NK-92 (cell line): Measurements from ENCODE around the gene ULK4.
"Not testable (repeated sequence)": the region's sequence is repeated elsewhere in the genome, so short reads cannot be mapped to it uniquely, and the experiment has no call there.

Experiments used
- DNase-seq: peaks from one replicate; lab custom pipeline; 2025; ENCODE audit not compliant: unreplicated experiment; lab: John Stamatoyannopoulos, UW

The ULK4 gene

DNA sequence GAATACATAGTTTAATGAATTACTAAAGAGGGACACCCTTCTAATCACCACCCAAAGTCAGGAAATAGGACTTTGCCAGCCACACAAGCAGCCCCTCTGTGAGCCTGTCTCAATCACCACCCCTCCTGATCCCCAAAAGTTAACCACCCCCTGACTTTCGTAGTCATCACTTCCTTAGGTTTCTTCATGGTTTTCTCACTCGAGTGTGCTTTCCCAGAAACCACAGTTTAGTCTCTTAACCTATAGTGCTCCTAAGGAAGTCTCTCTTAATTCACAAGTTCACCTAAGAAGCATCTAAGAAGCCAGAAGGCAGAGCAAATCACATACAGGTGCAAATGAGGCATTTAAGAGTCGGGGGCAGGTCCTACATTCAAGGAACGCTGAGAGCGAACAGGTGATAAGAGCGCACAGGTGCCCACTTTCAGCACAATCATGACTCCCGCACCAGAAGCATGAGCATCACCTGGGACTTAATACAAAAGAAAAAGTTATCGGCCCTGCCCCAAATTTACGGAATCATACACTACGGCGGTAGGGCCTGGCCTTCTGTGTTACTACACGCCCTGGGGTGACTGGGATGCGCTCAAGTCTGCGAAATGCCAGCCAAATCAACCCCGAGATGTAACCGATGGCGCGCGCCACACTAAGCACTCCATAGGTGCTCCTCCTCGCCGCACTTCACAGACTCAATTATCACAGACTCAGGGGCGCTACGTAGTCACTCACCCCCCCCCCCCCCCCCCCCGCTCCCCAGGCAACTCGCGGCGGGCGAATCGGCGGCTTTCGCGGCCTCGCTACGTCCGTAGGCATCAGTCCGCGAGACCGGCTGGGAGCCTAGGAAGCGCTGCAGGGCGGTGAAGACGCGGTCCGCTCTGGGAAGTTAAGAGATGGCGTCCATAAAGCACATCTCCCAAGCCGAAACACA, 815 bp downstream of the ULK4 start:
- no peak for DNase-seq

DNA sequence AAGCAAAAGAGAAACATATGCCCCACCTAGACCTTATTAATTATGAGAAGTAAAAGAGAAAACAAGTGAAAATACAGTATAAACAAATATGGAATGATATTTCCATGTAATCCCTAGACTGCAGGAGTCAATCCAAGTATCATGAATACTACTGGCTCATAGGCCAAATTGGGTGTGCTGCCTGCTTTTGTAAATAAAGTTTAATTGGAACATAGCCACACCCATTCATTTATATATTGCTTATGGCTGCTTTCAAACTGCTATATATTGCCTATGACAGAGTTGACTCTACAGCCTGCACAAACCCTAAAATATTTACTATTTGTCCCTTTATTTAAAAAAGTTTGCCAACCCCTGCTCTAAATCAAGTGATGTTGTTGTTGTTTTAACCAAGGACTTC, 5.3 kb downstream of the ULK4 start:
- DNase-seq = no peak

DNA sequence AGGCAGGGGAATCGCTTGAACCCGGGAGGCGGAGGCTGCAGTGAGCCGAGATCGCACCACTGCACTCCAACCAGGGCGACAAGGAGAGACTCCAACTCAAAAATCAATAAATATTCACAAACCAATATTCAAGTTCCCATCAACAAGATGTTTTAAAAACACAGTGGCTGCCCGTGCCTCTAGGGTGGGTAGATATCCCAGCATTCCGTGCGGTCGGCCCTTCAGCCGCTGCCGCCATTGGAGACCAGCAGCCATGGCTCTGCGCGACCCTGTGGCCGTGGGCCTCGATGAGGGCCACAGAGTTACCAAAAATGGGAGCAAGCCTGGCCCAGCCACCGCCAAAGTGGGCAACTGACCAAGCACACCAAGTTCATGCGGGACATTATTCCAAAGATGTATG, 6.7 kb downstream of the ULK4 start:
- DNase-seq = no peak

DNA sequence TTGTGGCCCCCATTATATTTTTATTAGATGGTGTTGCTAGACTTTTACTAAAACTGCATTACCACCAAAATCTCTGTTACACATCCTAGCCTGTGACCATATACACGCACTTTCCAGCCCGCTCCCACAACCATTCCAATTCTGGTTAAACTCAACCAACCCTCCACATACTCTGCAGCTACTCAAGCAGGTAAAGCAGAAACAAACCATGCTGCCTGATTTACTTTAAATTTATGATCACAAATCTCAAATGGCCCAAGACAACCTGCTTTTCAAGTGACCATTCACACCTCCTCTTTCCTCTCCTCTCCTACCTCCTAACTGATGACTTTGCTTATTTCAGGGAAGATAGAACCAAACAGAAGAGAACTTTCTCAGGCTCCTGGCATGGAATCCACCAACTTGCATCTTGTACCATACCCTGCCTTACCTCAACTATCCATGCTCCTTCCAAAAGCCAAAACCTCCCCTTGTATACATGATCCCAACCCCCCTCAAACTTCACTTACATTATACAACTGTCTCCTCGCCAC, 18.5 kb downstream of the ULK4 start:
- no peak for DNase-seq

DNA sequence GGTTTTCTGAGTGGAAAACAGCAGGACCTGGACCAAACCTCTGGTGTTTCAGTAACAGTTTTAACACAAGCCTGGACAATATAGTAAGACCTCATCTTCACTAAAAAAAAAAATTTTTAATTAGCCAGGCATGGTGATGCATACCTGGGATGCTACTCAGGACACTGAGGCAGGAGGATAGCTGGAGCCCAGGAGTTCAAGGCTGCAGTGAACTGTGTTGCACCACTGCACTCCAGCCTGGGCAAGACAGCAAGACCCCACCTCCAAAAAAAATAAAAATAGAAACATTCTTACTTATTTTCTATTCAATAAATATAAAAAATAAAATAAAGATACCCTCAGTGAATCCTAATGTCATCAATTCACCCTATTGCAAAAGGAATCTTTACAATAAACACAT, 21.5 kb downstream of the ULK4 start:
- DNase-seq = no peak

DNA sequence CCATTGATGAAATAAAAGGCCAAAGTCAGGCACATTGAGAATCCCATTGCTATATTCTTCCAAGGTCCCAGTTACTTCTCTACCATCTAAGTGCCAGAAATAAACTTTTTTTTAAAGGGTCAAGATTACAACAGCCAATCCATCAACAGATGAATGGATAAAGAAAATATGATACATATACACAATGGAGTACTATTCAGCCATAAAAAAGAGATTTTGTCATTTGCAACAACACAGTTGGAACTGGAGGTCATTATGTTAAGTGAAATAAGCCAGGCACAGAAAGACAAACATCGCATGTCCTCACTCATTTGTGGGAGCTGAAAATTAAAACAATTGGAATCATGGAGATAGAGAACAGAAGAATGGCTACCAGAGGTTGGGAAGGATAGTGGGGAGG, 25.5 kb downstream of the ULK4 start:
- DNase-seq = no peak

DNA sequence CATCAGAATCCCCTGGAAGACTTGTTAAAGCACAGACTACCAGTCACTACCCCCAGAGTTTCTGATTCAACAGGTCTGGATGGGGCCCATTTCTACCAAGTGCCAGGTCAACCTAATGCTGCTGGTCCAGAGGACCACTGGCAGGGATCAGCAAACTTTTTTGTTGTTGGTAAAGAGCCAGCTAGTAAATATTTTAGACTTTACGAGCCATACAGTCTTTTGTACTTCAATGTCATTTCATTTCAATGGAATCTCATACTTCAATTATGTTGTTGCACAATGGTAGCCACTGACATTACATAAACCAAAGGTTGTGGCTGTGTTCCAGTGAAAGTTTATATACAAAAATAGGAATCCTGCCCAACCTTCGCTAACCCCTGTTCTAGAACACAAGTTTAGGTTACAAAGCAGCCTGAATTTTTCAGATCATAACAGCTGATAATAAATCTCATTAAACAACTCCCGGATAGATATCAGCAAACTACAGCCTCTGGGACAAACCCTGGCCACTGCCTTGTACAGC, 28.7 kb downstream of the ULK4 start:
- DNase-seq = no peak

DNA sequence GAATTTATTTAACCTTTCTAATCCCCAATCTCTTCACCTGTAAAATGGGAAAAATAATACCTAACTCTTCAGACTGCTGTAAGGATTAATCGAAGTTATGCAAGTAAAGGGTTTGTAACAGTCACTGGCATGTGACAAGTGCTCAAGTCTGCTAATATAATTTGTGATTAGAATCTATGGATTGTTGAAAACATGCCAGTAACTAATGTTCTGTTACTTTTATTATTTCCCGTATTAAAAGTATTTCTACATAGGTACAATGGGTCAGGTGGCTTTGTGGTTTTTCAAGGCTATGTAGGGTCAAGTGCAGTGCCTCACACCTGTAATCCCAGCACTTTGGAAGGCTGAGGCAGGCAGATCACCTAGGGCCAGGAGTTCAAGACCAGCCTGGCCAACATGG, 29.4 kb downstream of the ULK4 start:
- no peak for DNase-seq

DNA sequence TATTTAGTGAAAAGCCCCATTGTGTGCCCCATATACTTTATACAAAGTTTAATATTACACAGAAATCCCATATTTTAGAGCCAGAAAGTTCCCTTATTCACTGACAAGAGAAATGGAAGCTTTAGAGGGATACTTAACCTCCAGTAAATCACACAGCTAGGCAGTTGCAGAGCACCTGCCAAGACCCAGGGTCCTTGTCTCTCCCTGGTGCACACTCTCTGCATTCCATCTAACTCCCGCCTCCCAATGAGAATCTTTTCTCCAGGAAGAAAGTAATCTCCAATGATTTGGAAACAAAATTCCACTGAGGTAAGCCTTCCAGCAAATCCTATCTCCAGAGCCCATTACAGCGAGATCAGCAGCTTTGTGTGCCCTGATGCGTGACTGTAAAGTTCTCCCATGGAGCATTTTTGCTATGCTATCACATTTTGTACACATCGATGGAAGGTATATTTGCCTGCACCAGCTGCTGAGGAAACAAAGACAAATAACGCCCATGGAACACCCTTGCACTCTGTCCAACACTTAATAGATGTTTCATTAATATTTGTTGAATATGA, 41.4 kb downstream of the ULK4 start:
- no peak for DNase-seq

DNA sequence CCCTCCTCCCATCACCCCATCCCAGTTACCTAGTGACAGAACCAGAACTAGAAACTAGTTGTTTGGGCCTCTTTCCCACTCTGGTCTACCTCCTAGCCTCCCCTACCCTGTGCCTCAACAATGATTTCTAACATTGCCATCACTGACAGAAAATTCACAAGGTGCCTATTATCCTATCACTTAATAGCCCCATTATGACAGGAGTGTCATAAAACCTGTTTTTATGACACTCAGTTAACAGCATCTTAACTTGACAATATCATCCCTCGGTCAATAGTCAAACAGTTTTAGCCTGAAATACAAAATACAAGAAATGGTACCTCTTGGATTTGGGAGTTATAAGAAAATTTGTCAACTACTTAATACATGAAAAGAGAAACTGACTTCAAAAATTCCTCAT, 46.5 kb downstream of the ULK4 start:
- no peak for DNase-seq

DNA sequence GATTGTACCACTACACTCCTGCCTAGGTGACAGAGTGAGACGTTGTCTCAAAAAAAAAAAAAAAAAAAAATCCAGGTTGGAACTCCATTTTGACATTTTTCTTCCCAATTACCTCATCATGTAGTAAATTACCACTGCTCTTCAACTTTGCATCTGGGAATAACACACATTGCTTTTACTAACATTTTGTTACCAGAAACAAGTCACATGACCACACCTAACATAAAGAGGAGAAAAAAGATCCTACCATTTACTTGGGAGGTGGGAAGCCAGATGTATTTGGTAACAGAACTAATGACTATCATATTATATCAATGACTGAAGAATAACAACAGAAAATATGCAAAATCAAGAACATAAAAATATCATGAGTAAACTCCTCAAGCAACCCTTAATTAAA, 49.6 kb downstream of the ULK4 start:
- DNase-seq = no peak

DNA sequence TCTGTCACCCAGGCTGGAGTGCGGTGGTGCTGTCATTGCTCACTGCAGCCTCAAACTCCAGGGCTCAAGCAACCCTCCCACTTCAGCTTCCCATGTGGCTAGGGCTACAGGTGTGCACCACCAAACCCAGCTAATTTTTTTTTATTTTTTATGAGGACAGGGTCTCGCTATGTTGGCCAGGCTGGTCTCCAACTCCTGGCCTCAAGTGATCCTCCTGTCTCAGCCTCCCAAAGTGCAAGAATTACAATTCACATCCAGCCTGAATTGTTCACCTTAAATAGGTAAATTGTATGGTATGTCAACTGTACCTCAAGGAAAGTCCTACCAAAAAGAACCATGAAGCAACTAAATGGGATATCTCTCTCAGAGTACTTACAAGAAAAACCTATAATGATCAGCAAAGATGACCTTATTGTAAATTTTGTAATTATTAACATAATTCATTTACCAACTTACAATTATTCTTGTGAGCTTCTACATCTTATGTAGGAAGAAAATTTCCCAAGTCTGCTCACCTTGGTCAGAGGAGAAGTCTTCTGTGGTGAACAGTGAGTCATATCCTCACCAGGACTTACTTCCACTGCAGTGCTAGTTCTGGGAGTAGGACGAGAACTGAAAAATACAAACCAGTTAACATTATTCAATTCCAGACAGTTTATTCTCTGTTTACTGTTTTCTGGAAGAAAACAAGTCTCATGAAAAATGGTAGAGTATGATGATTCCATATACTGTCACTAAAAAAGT, 54.4 kb downstream of the ULK4 start:
- DNase-seq = no peak

DNA sequence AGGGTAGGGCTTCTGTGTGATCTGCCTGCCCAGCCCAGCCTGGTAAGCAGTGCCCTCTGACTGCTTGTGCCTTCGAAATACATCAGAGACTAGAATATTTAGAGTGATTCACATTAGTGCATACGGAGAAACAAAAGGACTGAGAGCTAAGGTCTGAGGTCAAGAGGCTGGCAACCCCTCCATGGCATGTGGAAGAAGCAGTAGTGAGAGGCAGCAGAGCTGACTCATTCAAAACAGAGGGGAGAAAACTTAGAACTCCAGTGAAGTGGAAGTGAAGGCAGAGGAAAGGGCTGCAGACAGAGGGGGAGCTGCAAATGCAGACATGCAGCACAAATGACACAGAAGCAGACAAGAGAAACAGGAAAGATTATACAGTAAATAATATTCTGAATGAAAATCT, 61.6 kb downstream of the ULK4 start:
- DNase-seq = no peak

DNA sequence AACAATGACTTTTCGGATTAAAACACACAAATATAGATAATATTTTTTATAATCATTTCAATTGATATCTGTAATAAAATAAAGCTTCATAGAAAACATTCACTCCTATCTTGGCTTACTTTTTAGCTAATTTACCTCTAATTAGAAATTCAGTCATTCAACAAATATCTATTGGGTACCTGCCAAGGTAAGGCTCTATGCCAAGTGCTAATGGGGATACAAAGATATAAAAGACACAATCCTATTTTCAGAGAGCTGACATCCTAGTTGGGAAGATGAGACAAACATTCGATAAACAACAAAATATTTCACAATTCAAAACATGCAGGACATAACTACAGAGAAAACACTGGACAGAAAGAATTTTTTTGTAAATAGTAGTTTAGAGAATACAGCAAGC, 63.3 kb downstream of the ULK4 start:
- DNase-seq = no peak

DNA sequence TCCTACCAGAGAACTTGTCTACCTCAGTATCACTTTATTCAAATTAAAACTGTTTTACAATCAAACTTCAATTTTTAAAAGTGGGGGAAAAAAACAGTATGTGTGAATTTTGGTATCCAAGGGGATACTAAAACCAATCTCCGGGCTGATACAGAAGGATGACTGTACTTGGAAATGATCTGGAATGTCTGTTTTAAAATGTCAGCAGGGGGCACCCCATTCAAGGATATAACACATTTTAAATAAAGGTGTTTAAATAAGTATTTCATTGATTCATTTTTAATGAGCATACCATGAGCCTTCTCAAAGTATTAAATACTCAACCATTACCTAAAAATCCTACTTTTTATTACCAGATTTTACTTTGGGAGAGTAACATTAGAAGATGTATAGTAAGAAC, 67.9 kb downstream of the ULK4 start:
- DNase-seq = no peak

DNA sequence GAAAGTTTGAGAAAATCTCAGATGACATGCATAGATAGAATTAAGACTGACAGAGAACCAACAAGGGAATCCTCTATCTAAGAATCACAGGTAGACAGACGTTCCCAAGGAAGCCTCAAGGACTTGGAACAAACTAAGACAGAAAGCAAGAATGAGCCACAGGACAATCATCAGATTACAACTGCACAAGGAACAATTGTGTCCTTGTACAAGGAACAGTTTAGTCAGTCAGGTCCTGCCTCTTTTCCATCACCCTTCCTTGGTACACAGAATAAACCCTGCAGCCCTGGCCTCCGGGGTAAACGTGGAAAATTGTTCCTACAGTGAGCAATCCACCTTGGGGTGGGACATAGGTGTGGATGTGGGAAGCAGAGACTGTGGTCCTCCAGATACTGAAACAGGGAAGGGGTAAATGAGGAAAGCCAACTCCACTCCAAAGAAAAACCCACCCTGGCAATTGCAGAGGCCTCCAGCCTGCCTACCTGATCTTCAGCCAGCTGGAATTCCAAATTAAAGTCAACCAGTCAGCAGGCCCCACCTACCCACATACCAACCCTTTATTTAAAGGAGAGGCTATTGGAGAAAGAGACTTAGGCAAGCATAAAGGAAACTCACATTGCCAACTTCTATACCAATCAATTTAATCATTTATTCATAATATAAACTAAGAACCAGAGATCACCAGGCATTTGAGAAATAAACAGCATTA, 73.4 kb downstream of the ULK4 start:
- no peak for DNase-seq

DNA sequence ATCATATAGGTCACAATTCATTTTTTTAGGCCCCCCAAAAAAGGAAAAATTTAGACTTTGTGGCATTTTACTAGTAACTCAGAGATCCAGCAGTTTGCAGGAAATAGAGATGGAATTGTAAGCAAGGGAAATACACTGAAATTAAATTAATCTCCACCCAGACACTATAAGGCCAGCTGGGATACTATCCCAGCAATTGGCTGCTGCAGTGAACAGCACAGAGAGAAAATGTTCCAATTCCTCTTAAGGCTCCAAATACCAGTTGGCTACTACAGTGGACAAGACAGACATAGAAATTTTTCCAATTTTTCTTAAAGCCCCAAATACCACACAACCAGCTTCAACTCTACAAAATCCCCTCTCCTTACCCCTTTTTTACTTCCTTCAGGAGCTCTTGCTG, 78.9 kb downstream of the ULK4 start:
- no peak for DNase-seq

DNA sequence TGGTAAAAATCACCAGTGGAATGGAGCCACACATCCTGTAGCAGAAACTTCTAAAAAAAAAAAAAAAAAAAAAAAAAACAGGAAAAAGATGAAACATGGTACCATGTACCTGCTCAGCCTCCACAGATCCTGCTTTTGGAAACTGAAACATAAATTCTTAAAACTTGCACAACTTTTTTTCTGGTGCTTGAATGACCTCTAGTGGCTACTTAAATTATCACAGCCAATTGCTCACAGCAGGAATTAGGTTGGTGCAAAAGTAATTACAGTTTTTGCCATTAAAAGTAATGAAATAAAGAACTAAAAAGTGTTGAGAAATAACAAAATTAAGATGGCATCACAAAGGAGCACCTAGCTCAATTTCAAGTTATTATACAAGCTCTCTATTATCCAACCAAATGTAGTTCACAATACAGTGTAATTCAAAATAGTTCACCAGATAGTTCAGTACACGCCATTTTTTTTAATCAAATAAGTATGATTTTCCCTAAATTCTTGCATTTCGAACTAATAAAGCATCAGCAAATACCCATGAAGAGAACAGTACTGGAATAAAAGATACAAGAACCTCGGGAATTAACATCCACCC, 80.6 kb downstream of the ULK4 start:
- DNase-seq = no peak

DNA sequence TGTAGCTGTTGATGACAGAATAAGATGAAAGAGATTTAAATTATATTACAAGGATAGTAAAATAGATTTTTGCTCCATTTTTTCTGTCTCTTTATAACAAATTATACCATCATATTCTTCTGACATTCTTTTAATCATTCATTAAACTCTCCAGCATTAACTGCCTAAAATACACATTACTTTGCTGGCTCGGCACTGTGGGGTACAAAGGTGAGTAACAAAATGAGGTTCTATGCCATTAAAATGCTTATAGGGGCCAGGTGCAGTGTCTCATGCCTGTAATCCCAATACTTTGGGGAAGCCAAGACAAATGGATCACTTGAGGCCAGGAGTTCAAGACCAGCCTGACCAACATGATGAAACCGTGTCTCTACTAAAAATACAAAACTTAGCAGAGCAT, 81.5 kb downstream of the ULK4 start:
- no peak for DNase-seq

DNA sequence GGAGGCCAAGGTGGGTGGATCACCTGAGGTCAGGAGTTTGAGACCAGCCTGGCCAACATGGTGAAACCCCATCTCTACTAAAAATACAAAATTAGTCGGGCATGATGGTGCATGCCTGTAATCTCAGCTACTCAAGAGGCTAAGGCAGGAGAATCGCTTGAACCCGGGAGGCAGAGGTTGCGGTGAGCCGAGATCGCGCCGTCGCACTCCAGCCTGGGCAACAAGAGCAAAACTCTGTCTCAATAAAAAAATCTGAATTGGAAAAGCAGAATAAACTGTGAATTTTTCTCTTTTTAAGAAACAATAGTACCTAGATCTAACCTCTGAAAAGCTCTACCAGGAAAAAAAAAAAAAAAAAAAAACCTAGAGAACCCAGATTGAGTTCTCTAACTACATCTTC, 84.2 kb downstream of the ULK4 start:
- DNase-seq = not testable (repeated sequence)

DNA sequence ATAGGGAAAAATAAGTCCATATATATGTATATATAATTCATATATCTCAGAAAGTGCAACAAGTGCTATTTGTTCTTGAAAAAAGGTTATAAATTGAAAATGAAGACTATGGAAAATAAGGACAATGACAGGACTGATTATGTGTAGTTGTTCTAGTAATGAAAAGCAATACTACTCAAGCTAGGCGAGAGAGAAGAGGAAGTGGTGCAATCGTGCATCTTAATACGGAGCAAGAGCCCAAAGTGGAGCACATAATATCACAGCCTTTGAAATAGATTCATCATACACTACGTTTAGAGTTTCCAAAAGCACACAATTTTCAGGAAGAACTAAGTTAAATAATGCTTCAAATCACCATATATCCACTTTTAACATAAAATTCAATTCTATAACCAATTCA, 87.9 kb downstream of the ULK4 start:
- no peak for DNase-seq
